ENCODE data around the gene KAZN. TPM values are rescaled to one million over a fixed set of nuclear protein-coding genes. Genes with fewer than 3 reads are reported as not detected.

Gene KAZN
- total and polyA plus RNA-seq, 10 donors: 20.0 to 245 (median 144) TPM

DNA sequence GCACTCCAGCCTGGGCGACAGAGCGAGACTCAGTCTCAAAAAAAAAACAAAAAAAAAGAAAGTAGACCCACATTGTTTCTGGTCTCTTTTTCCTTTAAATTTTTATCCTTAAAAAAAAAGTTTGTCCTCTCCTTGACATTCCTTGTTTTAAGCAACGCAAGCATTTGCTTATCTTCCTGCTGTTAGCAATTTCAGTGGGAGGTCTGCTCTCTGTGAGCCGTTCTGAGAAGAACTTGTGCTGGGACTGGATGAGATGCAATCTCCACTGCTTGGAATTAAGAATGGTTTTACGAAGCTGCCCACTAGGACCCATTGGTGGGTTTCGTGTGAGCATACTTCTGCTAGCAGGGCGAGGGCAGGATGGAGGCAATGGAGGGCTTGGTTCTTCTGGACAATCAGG, 329.9 kb downstream of the KAZN start:
- H3K9me3 ChIP-seq: no peaks in the 10 kb centered on the region
- peak in 1 of 3 donors; percentile 35 for TF ChIP-seq POLR2AphosphoS5 (IDR thresholded peaks at IDR 0.05)
- TF ChIP-seq POLR2A (IDR thresholded peaks at IDR 0.05): no peak
- TF ChIP-seq, protein P1, sequence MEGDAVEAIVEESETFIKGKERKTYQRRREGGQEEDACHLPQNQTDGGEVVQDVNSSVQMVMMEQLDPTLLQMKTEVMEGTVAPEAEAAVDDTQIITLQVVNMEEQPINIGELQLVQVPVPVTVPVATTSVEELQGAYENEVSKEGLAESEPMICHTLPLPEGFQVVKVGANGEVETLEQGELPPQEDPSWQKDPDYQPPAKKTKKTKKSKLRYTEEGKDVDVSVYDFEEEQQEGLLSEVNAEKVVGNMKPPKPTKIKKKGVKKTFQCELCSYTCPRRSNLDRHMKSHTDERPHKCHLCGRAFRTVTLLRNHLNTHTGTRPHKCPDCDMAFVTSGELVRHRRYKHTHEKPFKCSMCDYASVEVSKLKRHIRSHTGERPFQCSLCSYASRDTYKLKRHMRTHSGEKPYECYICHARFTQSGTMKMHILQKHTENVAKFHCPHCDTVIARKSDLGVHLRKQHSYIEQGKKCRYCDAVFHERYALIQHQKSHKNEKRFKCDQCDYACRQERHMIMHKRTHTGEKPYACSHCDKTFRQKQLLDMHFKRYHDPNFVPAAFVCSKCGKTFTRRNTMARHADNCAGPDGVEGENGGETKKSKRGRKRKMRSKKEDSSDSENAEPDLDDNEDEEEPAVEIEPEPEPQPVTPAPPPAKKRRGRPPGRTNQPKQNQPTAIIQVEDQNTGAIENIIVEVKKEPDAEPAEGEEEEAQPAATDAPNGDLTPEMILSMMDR (IDR thresholded peaks at IDR 0.05 in 8 of 11, conservative IDR thresholded peaks at IDR 0.05 in 3 of 11): no peak
- H3K36me3 ChIP-seq: no peaks in the 10 kb centered on the region
- peak overlapping the region in 4 of 8 donors; percentile 48 to 81 (median 72) for H3K4me3 ChIP-seq
- 57 to 76% (median 69%) methylated on average over 7 of the region's 7 CpGs for WGBS, 5 donors
- DNase-seq: no peak
- H3K4me1 ChIP-seq: peaks cover 5 to 79% (median 42%) of the 10 kb centered on the region in 6 donors
- H3K27ac ChIP-seq: peak overlapping the region; percentile 36 to 93 (median 90)
- peaks cover 0 to 50% (median 13%) of the 10 kb centered on the region in 7 donors for H3K27me3 ChIP-seq (replicated peaks in 1 of 7)
- intact Hi-C loops (cut with DNase I; ENCODE audit: low total_unique reads): loop anchor here (10.0 kb wide), 1 partner anchor 96 kb away; no protein-coding TSS in a partner anchor

DNA sequence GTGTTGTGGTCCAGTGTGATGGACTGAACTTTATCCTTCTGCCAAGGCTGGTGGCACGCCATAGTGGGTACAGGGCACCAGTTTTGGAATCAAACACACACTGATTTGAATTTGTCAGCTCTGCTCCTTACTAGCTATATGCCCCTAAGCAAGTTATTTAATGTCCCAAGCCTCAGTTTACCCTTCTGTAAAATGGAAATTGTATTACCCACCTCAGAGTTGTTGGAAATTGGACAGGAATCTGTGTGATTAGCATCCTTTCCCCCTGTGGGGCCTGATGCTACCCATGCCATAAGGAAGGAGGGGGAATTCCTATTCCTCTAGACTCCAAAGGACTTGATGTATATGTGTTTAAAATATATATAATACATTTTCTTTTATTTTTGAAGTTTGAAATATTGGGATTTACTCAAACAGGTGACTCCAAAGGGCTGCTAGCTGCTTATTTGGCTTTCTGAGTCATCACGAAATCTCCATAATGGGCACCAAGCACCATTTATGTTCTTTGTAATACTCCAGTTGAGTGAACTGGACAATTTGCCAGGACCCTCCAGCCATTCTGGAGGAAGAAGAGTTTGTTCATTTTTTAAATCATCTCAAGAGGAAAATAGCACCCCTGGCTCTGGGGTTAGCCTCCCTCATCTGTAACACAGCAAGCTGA, 330.5 kb downstream of the KAZN start:
- Histone ChIP-seq H3K9me3 (no peaks in the 10 kb centered on the region), H3K4me1 (peaks cover 5 to 80% (median 41%) of the 10 kb centered on the region in 6 donors), H3K36me3 (no peaks in the 10 kb centered on the region), H3K27me3 (replicated peaks in 1 of 7) (peaks cover 0 to 44% (median 13%) of the 10 kb centered on the region in 7 donors), H3K4me3 (peak overlapping the region in 5 of 8 donors; percentile 8 to 81 (median 67)), H3K27ac (peak overlapping the region; percentile 17 to 93 (median 88))
- TF ChIP-seq, protein P1 (IDR thresholded peaks at IDR 0.05 in 8 of 11, conservative IDR thresholded peaks at IDR 0.05 in 3 of 11): no peak
- no peak for TF ChIP-seq POLR2A (IDR thresholded peaks at IDR 0.05)
- TF ChIP-seq POLR2AphosphoS5 (IDR thresholded peaks at IDR 0.05): no peak
- WGBS, 5 donors: 71 to 87% (median 78%) methylated on average over 2 of the region's 2 CpGs
- intact Hi-C loops (cut with DNase I; ENCODE audit: low total_unique reads): loop anchor here (10.0 kb wide), 1 partner anchor 96 kb away; no protein-coding TSS in a partner anchor
- DNase-seq: no peak

DNA sequence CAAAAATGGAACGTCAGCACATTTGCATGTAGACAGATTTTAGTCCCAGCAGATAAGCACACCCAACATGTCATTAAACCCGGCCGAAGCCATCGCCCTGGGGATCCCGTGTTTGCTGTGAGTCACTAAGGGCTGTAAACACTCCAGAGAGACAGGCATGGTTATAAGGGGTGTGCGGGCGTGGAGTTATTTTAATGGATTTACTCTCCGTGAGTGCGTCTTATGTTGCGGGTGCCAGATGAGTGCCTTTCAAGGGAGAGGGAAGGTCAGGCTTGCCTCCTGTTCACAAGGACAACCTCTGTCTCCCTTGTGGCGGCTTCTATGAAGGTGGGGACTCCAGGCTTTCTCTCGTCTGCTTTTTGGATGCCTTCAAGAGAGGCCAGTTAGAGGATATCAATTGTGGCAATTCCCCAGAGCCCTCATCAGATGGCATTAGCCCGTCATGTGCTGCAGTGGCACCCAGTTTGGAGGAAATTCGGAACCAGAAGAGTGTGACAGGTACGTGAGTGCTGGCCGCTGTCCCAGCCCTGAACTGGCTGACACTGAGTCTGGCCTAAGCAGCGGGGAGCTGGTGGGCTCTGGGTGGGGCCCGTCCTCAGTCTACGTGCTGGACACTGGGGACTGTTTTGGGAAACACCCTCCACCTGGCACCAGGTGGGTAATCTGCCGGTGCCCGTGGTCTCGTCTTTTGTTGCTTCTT, 331.2 kb downstream of the KAZN start:
- Histone ChIP-seq H3K27me3 (replicated peaks in 1 of 7) (peaks cover 0 to 40% (median 10%) of the 10 kb centered on the region in 7 donors), H3K27ac (peak overlapping the region; percentile 36 to 93 (median 88)), H3K4me3 (peak overlapping the region in 6 of 8 donors; percentile 7 to 81 (median 30)), H3K36me3 (no peaks in the 10 kb centered on the region), H3K4me1 (peaks cover 6 to 85% (median 43%) of the 10 kb centered on the region in 6 donors), H3K9me3 (no peaks in the 10 kb centered on the region)
- WGBS, 5 donors: 62 to 71% (median 69%) methylated on average over 19 to 22 of the region's 22 CpGs
- DNase-seq: no peak
- intact Hi-C loops (cut with DNase I; ENCODE audit: low total_unique reads): loop anchor here (10.0 kb wide), 1 partner anchor 95 kb away; no protein-coding TSS in a partner anchor
- TF ChIP-seq POLR2AphosphoS5 (IDR thresholded peaks at IDR 0.05): peak; percentile 11 to 43 (median 23)
- no peak for TF ChIP-seq POLR2A (IDR thresholded peaks at IDR 0.05)
- TF ChIP-seq, protein P1 (IDR thresholded peaks at IDR 0.05 in 8 of 11, conservative IDR thresholded peaks at IDR 0.05 in 3 of 11): no peak
